ENCODE data around the gene SCN8A.
"Not testable (repeated sequence)": the region's sequence is repeated elsewhere in the genome, so short reads cannot be mapped to it uniquely, and the experiment has no call there.

SCN8A gene

DNA sequence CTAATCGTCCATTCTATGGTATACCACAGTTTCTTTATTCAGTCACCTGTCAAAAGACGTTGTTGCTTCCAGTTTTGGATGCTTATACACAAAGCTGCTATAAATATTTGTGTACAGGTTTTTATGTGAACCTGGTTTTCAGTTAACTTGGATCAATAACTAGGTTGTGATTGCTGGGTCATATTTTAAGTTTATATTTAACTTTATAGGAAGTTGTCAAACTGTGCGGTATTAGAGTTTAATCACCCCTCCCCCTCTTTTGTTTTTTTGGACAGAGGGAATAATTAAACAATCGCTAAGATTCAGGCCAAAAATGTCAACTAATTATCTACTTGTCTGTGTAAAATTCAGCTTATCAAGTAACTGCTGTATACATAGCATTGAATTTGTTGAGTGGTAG is 34.3 kb downstream of the SCN8A start:
- DNase-seq, result no peak

DNA sequence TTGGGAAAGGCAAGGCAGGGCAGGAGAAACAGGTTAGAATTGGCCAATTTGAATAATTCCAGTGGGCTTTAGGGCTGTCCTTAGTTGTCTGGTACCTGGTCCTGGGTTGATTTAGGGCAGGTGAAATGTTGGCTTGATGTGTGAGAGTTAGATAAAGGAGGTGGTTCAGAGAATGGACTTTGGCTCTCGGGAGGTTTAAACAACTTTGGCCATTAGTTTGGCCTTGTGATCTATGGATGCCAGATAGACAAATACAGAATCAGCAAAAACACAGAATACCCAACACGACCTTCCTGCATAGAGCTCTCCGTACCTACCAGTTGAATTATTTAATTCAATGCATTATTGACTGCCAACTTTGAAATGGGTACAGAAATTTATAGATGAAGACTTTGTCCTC is 35.1 kb downstream of the SCN8A start:
- no peak for DNase-seq

DNA sequence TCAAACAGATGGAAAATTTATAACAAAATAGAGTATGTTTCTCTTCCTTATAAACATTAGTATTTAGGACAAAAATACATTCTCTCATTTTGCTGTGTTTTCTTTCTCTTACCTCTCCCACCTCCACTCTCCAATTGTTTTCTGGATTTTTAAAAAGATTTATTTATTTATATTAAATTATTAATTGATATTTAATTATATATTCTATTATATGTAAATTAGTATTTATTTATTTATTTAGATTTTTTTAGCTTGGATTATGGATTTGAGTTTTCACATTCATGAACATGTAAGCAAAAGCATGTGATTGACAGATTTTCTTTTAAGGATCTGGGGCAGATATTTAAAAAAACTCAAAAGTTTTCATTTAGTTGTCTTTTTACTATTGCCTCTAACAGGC is 35.6 kb downstream of the SCN8A start:
- no peak for DNase-seq

DNA sequence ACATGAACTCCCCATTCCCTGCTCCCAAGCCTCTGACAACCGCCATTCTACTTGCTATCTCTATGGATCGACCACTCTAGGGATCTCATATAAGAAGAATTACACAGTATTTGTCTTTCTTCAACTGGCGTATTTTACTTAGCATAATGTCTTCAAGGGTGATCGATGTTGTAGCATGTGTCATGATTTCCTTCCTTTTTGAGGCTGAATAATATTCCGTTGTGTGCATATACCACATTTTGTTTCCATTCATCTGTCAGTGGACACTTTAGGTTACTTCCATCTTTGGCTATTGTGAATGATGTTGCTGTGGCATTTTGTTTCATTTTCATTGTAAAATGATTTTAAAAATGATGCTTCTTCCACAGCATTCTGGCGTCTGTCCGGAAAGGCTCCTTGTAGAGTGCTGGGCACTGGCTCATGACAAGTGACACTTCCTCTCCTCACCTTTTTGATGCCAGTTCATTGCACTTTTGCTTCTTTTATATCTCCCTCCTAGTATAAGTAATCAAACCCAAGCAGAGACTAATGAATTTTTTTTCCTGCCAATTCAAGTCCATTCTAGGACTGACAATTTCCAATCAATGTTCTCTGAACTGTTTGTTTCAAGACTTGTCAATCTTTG is 39.3 kb downstream of the SCN8A start:
- no peak for DNase-seq

DNA sequence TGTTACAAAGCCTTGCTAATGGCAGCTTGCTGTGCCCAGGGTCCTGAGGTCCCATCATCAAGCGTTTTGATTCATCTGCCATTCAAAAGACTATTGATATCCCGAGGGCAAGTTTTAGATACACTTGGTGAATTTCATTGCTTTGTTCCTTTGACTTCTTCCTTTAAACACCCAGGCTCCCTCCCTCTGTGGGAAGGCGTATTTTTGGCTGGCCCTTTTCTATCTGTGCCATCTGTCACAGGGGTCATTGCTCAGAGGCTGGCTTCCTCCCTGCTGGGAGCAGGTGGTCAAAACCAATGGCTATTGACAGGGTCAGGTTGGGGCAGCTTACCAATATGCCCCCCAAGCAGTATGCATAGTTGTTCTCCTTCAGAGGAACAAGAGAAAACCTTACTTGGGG is 40.0 kb downstream of the SCN8A start:
- no peak for DNase-seq

DNA sequence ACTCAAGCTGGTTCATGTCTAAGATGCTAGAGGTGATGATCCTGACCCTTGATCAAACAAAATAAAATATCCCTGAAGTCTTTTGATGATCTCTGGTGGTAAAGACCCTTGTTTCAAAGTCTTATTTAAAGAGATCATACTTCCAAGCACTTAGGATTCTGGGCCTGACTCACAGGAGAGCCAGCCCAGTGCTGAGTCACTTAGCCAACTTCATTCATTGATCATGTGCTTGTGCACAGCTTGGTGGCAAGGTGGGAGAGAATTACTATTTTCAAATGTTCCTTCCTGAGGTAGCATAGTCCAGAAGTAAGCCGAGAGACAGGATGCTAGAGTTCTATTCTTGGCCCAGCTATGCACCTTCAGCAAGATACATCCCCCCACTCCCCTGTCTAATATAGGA is 40.6 kb downstream of the SCN8A start:
- DNase-seq, result no peak

DNA sequence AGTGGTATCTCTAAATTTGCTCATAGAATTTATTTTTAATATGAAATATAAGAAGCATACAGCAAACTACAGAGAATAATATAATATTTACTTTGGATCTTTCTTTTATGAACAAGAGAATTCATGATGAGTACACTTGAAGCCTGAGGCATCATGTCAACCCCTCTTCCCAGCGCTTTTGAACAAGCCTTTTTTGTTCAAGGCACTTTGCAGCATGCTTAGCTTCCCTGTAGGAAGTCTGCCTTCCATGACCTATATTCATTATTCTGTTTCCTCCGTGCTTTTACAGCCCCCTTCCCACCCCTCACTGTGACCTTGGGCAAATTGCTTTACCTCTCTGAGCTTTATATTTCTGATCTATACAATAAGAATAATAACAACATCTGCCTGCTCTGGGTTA is 41.6 kb downstream of the SCN8A start:
- no peak for DNase-seq

DNA sequence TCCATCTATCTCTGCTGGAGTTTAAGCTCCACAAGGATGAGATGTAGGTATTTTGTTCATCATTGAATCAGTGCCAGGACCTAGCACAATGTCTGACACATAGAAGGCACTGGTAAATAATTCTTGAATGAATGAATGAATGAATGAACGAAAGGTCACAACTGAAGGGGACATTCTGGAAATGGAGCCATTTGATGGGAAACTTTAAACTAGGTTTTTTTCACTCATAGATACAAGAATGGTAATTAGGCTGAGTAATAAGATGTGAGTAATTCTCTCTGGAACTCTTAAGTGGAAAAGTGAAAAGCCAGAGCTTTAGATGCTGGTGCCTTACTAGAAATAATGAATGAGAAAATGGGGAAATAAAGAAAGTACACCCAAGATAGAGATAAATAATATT is 44.3 kb downstream of the SCN8A start:
- no peak for DNase-seq

DNA sequence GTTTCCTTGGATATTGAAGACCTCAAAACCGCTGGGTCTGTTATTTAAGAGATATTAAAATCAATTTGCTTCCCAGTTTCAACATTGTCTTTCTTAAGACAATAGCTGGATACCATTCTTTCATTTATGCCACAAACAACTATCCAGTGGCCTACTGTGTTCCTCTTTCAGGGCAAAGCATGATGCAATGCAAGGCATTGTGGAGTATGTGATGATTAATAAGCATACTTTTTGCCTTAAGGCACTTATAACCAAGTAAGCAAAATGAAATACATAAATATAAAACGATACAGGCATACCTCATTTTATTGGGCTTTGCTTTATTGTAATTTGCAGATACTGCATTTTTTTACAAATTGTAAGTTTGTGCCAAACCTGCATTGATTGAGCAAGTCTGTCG is 45.5 kb downstream of the SCN8A start:
- DNase-seq, result no peak

DNA sequence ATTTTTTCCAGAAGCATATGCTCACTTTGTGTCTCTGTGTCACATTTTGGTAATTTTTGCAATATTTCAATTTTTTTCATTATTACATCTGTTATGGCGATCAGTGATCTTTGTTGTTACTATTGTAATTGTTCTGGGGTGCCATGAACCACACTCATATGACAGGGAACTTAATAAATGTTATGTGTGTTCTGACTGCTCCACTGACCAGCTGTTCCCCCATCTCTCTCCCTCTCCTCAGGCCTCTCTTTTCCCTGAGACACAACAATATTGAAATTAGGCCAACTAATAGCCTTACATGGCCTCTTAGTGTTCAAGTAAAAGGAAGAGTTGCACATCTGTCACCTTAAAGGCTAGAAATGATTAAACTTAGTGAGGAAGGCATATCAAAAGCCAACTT is 46.0 kb downstream of the SCN8A start:
- DNase-seq, result no peak

DNA sequence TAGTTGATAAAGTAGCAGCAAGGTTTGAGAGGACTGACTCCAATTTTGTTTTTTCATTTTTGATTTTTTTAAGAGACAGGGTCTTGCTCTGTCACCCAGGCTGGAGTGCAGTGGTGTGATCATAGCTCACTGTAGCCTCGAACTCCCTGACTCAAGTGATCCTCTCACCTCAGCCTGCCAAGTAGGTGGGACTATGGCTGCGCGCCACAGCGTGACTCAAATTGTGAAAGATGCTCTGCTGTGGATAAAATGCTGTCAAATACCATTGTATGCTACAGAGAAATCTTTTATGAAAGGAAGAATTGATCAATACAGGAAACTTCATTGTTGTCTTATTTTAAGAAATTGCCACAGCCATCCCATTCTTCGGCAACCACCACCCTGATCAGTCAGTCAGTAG is 48.3 kb downstream of the SCN8A start:
- no peak for DNase-seq

DNA sequence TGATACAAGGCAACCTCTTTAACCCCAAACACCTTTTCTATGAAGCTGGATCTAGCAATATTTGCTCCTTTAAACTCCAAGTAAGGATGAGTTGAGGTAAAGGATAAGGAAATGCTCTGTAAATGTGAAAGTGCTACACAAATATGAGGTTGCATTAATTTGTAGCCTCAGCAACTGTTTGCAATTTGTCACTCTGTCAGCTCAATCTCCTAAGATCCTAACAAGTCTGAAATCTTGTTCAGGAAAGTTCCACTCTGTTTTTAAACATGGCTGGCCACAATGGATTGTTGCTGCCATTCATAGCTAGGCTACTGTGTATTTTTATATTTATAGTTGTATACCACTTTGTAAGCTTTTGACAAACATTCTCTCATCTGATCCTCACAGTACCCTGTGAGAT is 51.3 kb downstream of the SCN8A start:
- DNase-seq, result no peak

DNA sequence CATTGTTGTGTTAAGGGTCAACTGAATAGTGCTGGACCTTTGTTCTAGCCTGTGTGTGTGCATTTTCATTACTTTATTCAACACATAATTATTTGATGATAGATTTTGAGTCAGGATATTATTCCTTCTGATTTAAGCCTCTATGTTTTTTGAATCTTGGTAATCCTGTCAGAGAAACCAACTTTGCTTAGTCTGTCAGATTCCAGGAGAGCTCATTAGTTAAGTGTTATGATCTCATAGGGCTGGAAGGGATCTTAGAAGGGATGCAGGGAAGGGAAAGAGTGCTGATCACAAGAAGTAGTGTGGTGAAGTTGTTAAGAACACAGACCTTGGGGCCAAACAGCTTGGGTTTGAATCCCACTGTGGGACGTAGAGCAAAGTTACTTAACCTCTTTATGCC is 52.9 kb downstream of the SCN8A start:
- DNase-seq, result no peak

DNA sequence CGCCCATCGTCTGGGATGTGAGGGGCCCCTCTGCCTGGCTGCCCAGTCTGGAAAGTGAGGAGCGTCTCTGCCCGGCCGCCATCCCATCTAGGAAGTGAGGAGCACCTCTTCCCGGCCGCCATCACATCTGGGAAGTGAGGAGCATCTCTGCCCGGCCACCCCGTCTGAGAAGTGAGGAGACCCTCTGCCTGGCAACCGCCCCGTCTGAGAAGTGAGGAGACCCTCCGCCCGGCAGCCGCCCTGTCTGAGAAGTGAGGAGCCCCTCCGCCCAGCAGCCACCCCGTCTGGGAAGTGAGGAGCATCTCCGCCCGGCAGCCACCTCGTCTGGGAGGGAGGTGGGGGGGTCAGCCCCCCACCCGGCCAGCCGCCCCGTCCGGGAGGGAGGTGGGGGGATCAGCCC is 53.7 kb downstream of the SCN8A start:
- DNase-seq, result not testable (repeated sequence)

DNA sequence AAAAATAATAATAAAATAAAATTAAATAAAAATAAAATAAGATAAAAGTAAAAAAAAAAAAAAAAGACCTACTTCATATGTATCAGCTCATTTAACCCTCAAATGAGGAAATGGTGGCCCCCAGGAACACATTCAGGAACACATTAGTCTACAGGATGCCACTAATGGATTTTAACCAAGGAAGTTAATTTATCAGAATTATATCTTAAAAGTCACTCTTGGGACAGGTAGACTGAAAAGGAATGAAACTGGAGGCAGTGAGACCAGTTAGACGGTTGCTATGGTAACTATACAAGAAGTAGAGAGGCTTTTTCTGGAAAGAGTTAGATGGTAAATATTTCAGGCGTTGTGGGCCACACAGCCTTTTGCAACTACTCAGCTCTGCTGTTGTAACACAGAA is 54.9 kb downstream of the SCN8A start:
- no peak for DNase-seq

DNA sequence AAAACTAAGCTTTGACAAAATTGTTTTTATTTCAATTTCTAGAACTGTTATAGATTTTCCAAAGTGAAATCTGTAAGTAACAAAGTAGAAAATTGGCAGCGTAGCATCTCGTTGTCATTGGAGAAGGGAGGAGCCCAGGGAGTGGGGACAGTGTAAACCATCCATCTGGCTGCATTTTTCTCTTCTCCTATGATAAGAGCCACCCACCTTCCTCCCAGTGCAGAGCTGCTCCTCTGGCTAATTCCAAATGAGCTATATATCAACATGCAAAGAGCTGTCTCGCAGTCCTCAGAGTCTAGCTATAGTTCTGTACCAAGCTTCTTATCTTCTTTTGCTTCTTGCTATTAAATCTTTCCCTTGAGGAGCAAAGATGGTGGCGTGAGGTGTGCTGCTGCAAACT is 56.6 kb downstream of the SCN8A start:
- DNase-seq, result no peak

DNA sequence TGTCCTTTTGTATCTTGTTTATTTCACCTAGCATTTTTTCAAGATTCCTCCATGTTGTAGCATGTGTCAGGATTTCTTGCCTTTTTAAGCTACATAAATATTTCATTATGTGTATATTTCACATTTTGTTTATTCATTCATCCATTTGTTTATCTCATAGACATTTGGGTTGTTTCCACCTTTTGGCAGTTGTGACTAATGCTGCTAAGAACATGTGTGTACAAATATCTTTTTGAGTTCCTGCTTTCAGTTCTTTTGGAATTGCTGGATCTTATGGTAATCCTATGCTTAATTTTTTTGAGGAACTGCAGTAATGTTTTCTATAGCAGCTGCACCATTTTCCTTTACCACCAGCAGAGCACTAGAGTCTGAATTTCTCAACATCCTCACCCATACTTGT is 62.4 kb downstream of the SCN8A start:
- DNase-seq, result no peak

DNA sequence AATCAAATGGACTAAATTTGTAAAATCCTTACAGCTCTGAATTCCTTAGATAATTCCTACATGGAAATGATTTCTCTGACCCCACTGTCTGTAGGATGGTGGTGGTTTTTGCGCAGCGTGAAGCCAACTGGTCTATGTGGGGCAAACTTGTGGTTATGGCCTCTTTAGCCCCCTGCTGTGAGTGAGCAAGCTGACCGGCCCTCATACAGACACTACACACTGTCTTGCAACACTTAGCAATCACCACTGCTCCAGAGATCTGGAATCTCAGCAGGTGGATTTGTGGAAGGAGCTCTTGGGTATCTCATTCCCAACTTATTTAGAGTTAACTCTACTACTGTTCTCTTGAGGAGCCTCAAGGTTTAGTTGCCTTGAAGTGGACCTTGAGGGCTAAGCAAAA is 70.2 kb downstream of the SCN8A start:
- no peak for DNase-seq

DNA sequence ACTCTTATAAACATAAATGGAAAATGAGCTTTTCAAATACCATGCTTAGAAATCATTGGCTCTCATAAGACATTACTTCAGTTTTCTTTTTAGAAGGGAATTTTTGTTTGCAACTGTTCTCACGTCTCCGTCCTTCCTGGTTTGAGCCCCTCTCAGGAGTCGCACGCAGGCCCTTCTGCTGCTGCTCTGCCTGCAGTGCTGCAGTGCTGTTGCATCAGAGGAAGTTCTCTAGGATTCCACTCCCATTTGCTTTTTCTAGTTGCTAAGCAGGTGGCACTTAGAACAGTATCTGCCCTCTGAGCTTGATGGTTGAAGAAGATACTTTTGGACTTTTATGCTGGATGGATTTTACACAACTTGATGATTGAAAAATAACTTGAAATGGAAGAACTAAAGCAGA is 70.8 kb downstream of the SCN8A start:
- no peak for DNase-seq

DNA sequence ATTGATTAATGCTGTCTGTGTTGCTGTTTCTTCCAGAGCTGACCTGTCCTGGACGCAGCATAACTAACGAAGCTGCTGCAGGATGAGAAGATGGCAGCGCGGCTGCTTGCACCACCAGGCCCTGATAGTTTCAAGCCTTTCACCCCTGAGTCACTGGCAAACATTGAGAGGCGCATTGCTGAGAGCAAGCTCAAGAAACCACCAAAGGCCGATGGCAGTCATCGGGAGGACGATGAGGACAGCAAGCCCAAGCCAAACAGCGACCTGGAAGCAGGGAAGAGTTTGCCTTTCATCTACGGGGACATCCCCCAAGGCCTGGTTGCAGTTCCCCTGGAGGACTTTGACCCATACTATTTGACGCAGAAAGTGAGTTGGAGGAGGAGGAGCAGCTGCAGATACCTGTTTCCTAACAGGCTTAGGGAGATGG is 71.7 kb downstream of the SCN8A start:
- no peak for DNase-seq

DNA sequence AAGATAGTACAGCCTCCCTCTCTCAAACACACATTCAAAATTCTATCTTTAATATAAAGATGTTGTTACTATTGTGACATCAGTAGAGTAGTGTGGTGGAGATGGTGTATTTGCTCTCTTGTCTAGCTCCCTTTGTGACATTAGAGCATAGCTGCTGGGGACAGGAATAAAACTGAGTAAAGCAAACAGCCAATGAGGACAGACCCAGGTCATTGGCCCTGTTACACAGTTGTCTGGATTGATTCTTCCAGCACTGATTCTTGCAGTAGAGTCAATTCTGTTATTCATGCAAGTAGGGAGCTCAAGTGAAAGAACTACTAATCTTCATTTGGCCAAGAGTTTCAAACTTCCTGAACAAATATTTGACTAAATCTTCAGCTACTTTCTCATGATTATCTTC is 72.4 kb downstream of the SCN8A start:
- no peak for DNase-seq

DNA sequence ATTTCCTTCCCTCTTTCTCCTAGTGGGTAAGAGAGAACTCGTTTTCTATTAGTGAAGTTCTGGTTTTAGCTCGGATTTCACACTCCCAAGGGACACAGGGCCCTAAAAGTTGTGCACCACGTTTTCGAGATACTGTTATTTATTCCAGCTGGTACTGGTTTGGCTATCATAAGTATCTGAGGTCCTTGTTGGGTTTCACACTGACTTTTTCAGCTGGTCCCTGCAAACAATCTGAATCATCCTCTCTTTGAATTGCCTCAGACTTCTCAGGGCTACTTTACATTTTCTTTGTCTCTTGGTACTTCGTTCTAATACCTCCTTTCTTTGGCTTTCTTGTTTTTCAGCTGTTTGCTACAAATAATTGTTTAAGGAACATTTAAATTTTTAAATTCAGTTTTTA is 75.7 kb downstream of the SCN8A start:
- DNase-seq, result no peak

DNA sequence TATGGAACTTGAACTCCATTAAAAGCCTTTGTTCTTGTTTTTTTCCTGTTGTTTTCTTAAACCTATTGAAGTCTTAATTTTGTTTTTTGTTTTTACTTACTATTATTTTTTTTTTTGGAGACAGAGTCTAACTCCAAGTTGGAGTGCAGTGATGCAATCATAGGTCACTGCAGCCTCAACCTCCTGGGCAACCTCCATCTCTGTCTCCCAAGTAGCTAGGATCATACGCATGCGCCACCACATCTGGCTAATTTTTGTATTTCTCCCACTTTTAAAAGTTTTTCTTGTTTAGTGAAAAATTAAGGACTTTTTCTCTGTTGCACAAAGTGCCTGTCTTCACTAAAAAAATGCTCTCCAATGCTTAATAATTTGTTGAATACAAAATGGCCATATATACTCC is 76.2 kb downstream of the SCN8A start:
- no peak for DNase-seq

DNA sequence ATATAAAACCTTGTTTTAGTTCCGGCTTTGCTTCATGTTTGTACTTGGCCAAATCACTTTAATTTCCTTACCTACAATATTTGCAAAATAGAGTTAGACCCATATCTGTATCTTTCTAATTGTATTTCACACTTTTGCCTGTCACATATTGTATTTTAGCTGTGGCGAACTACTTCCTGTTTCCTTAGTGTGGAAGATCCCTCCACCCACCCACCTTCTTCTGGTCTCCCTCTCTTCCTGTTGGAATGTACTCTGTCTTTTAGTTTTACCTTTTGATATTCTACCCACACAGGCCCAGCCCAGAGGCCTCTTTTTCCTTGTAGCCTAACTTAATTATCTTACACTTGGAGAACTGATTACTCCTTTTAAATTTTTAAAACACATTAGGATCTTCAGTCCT is 78.2 kb downstream of the SCN8A start:
- no peak for DNase-seq

DNA sequence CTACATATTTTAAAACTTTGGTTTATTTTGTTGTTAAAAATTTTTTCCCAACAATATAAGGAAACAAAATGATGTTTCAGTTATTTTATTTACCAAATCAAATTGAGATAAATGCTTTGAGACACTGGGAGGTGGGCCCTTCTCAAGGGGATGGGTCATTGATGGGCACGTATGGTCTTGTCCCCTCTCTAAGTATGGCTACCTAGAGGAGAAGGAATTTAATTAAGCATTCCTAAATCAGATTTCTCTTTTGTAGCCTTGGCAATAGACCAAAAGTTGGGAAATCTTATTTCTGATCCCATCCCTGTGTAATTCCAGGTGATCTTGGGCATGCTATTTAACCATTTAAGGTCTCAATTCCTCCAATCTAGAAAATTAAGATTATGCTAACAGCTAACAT is 79.0 kb downstream of the SCN8A start:
- no peak for DNase-seq

DNA sequence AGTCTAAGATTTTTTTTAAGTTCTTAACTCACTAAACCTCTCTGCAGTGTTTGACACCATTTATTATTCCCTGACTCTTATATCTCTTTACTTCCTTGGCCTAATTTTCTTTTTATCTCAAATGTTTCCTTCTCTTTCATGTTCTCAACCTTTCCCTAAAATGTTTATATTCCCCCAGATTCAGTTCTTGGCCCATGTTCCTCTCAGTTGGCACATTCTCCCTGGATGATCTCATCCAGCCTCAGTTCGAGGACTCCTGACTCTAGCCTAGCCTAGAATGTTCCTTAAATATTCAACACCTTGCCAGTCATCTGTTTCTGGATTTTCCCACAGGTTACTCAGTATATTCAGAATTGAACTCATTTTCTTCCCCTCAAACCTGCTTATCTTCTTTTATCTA is 81.3 kb downstream of the SCN8A start:
- DNase-seq, result no peak

Measured in cortex of kidney (tissue), 1 donor.